Breast epithelium (tissue), 4 donors: Measurements from ENCODE around the gene PRPSAP1. TPM values are rescaled to one million over a fixed set of nuclear protein-coding genes. Genes with fewer than 3 reads are reported as not detected.

Experiments
- DNase-seq, 2 donors: peaks; one replicate each; pipeline ENCODE4 v3.0.0-alpha.2; 2019; ENCODE audit warnings: low spot score in 2 of 2
- H3K27ac ChIP-seq, 2 donors: fragments of 200-600 bp; sonication (generic) in 1 of 2; one replicate each; pipeline ENCODE4 v1.5.1; 2016 to 2019; ENCODE audit warnings: mild to moderate bottlenecking in 1 of 2
- H3K27me3 ChIP-seq, 2 donors: fragments of 200-600 bp; sonication (generic) in 1 of 2; one replicate each; pipeline versions ENCODE4 v1.5.1 to v1.6.0; 2017 to 2019; ENCODE audit warnings: control low read depth in 1 of 2, mild to moderate bottlenecking in 1 of 2
- H3K36me3 ChIP-seq: fragments of 200-600 bp; one replicate; pipeline ENCODE4 v1.5.1; 2019
- H3K4me1 ChIP-seq, 2 donors: fragments of 200-600 bp; sonication (generic); one replicate each; pipeline ENCODE4 v1.5.1; 2016 to 2019; ENCODE audit warnings: control low read depth in 1 of 2
- H3K4me3 ChIP-seq, 3 donors: fragments of 200-600 bp; sonication (generic); 1 replicate in 2 of 3; 2 replicates in 1 of 3; pipeline ENCODE4 v1.5.1; 2016 to 2019; ENCODE audit warnings: mild to moderate bottlenecking in 3 of 3, moderate library complexity in 2 of 3
- H3K9me3 ChIP-seq, 2 donors: fragments of 200-600 bp; sonication (generic) in 1 of 2; one replicate each; pipeline ENCODE4 v1.5.1; 2016 to 2019; ENCODE audit warnings: control low read depth in 1 of 2
- POLR2A ChIP-seq: fragments of 450-650 bp; IDR thresholded peaks from one replicate; pipeline ENCODE4 v1.6.1; 2016; ENCODE audit warnings: antibody characterized with exemption, mild to moderate bottlenecking, moderate library complexity
- POLR2AphosphoS5 ChIP-seq, 3 donors: sonication (generic); formaldehyde crosslinking; IDR thresholded peaks; one replicate each; pipeline ENCODE4 v1.6.1; 2017; ENCODE audit warnings: antibody characterized with exemption in 3 of 3
- intact Hi-C: fragments of 100-400 bp; cut with DNase I; formaldehyde crosslinking; loops from one replicate; pipeline ENCODE4 v1.15.1; 2023; ENCODE audit warnings: low total_unique reads
- total RNA-seq, 3 donors: library from RNA; depleted of rRNA; stranded (reverse); fragments of >200 nt; gene quantifications; one replicate each; pipeline ENCODE4 v1.1.0, GENCODE V29; 2016
- TF ChIP-seq, protein P1 (sequence below), 3 donors: fragments of 450-650 bp; IDR thresholded peaks; one replicate each; pipeline ENCODE4 v1.5.1; 2016 to 2017; ENCODE audit warnings: antibody characterized with exemption in 3 of 3, mild to moderate bottlenecking in 3 of 3, moderate library complexity in 3 of 3

Gene PRPSAP1
- total RNA-seq, 3 donors from 2014 or later = 71.4 to 110 (median 78.3) TPM

DNA sequence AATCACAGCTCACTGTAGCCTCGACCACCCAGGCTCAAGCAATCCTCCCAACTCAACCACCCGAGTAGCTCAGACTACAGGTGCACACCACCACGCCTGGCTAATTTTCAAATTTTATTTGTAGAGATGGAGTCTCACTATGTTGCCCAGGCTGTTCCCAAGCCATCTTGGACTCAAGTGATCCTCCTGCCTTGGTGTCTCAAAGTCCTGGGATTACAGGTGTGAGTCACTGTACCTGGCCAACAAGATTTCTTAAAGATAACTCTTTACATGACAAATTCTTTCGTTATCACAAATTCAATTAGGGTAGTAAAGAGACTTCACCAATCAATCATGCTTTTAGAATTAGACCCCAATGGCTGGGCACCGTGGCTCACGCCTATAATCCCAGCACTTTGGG lies 12.4 kb downstream of the PRPSAP1 start:
- intact Hi-C loops = no loop called here
- TF ChIP-seq POLR2A (no peak), POLR2AphosphoS5 (IDR thresholded peaks at IDR 0.05) (no peak)
- TF ChIP-seq, protein P1, sequence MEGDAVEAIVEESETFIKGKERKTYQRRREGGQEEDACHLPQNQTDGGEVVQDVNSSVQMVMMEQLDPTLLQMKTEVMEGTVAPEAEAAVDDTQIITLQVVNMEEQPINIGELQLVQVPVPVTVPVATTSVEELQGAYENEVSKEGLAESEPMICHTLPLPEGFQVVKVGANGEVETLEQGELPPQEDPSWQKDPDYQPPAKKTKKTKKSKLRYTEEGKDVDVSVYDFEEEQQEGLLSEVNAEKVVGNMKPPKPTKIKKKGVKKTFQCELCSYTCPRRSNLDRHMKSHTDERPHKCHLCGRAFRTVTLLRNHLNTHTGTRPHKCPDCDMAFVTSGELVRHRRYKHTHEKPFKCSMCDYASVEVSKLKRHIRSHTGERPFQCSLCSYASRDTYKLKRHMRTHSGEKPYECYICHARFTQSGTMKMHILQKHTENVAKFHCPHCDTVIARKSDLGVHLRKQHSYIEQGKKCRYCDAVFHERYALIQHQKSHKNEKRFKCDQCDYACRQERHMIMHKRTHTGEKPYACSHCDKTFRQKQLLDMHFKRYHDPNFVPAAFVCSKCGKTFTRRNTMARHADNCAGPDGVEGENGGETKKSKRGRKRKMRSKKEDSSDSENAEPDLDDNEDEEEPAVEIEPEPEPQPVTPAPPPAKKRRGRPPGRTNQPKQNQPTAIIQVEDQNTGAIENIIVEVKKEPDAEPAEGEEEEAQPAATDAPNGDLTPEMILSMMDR (IDR thresholded peaks at IDR 0.05) = no peak
- no peak for DNase-seq
- no peaks in the 10 kb centered on the region for H3K4me1 ChIP-seq
- no peaks in the 10 kb centered on the region for H3K9me3 ChIP-seq
- H3K36me3 ChIP-seq = no peaks in the 10 kb centered on the region
- H3K27ac ChIP-seq = no peak overlapping the region
- no peaks in the 10 kb centered on the region for H3K27me3 ChIP-seq
- no peak overlapping the region for H3K4me3 ChIP-seq

DNA sequence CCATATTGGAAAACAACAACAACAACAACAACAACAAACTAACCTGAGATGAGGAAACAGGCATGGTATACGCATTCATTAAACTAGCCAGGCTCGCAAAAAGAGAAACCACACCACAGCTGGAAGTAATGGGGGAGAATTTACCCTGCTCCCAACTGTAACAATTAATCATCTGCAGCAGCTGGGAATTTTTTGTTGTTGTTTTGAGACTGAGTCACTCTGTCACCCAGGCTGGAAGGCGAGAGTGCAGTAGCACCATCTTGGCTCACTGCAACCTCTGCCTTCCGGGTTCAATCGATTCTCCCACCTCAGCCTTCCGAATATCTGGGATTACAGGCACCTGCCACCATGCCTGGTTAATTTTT lies 16.3 kb downstream of the PRPSAP1 start:
- H3K4me3 ChIP-seq = no peak overlapping the region
- no peaks in the 10 kb centered on the region for H3K27me3 ChIP-seq
- no peaks in the 10 kb centered on the region for H3K9me3 ChIP-seq
- DNase-seq = no peak
- TF ChIP-seq, protein P1 (IDR thresholded peaks at IDR 0.05) = no peak
- TF ChIP-seq POLR2AphosphoS5 (IDR thresholded peaks at IDR 0.05) = no peak
- TF ChIP-seq POLR2A = no peak
- H3K27ac ChIP-seq = no peak overlapping the region
- intact Hi-C loops = no loop called here
- H3K36me3 ChIP-seq = no peaks in the 10 kb centered on the region
- no peaks in the 10 kb centered on the region for H3K4me1 ChIP-seq

DNA sequence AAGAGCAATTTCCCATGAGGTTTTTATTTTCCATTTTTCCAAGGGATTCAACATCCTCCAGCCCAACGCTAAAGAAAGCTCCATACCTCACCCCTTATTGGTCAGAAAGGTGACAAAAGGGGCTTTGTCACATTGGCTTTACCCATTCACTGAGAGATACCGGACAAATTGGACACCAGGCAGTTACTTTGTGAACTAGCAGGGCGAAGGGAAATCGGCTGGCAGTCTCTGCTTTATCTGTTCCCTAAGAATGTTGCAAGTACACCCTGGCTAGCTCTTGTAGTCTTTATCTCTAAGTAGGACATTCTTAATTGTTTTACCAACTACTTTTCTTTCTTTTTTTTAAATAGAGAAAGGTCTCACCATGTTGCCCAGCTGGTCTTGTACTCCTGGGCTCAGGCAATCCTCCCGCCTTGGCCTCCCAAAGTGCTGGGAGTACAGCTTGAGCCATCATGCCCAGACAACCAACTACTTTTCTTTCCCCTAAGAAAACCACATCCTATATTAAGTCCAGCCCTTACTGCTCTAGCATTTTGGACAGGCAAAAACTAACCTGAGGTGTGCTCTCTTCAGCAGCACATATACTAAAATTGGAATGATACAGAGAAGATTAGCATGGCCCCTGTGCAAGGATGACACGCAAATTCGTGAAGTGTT lies 16.8 kb downstream of the PRPSAP1 start:
- no peak for DNase-seq

DNA sequence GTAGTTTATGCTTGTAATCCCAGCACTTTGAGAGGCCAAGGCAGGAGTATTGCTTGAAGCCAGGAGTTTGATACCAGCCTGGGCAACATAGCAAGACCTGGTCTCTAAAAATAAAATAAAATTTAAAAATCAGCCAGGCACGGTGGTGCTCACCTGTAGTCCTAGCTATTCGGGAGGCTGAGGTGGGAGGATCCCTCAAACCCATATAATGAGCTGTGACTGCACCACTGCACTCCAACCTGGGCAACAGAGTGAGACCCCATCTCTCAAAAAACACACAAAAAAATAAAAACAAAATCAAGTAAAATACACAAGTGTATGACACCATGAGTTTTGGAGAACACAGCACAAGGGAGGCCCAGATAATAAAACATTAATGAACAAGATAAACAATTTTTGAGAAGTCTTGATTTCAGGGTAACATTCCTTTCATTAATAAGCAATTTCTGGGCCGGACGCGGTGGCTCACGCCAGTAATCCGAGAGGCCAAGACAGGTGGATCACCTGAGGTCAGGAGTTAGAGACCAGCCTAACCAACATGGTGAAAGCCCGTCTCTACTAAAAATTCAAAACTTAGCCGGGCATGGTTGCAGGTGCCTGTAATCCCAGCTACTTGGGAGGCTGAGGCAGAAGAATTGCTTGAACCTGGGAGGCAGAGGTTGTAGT lies 17.9 kb downstream of the PRPSAP1 start:
- no peaks in the 10 kb centered on the region for H3K36me3 ChIP-seq
- H3K27me3 ChIP-seq = no peaks in the 10 kb centered on the region
- H3K27ac ChIP-seq = no peak overlapping the region
- H3K4me3 ChIP-seq = no peak overlapping the region
- H3K9me3 ChIP-seq = no peaks in the 10 kb centered on the region
- no peaks in the 10 kb centered on the region for H3K4me1 ChIP-seq
- intact Hi-C loops = no loop called here
- no peak for TF ChIP-seq POLR2A
- DNase-seq = no peak

More for the DNA sequence above, 16.8 kb downstream of the PRPSAP1 start:
- H3K27me3 ChIP-seq = no peaks in the 10 kb centered on the region
- H3K9me3 ChIP-seq = no peaks in the 10 kb centered on the region
- no peak overlapping the region for H3K4me3 ChIP-seq
- no peaks in the 10 kb centered on the region for H3K4me1 ChIP-seq
- intact Hi-C loops = no loop called here
- TF ChIP-seq POLR2A = no peak
- TF ChIP-seq POLR2AphosphoS5 (IDR thresholded peaks at IDR 0.05) = no peak
- TF ChIP-seq, protein P1 (IDR thresholded peaks at IDR 0.05) = no peak
- no peaks in the 10 kb centered on the region for H3K36me3 ChIP-seq
- H3K27ac ChIP-seq = no peak overlapping the region

DNA sequence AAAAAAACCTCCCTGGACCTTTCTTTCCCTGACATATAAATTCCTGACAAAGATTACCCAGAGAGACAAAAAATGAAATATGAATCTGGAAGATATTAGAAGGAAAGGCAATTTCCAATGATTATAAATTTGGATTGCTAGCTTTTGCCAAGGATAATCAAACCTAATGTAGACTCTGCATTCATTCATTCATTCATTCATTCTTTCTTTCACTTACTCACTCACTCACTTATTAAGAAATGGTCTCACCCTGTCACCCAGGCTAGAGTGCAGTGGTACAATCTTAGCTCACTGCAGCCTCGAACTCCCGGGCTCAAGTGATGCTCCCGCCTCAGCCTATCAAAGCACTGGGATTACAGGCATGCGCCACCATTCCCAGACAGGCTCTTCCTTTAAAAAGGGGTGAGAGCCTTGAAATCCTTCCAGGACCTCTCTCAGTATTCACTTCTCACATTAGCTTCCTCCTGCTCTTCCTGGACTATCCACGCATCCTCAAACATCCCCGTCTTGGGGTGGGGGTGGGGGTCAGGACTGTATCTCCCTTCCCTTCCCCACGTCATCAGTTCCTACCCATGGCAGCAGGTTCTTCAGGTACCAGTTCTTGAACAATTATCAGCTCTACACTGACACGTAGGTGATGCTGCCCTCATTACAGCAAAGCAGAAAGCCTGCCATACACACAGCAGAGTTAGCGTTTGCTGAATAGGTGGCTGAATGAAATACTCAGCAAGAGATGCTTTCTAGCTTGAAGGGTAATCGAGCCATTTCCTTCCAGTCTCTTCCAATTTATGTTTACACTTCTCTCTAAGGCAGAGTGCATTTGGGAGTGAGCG lies 19.8 kb downstream of the PRPSAP1 start:
- no peak for TF ChIP-seq POLR2A
- TF ChIP-seq, protein P1 (IDR thresholded peaks at IDR 0.05) = no peak
- TF ChIP-seq POLR2AphosphoS5 (IDR thresholded peaks at IDR 0.05) = no peak
- Histone ChIP-seq H3K36me3 (no peaks in the 10 kb centered on the region), H3K27me3 (no peaks in the 10 kb centered on the region), H3K27ac (no peak overlapping the region), H3K9me3 (no peaks in the 10 kb centered on the region), H3K4me3 (no peak overlapping the region), H3K4me1 (no peaks in the 10 kb centered on the region)
- no peak for DNase-seq
- intact Hi-C loops = no loop called here
